Activated CD4-positive, CD25-positive, alpha-beta regulatory T cell treated with anti-CD3 and anti-CD28 coated beads, Interleukin-2, amount 50 U/mL, for 24 hours (primary cell): ENCODE measurements around the gene GOLGA6L10.
A peak's percentile ranks its signal among the peaks of the same experiment; 100 is the strongest.
"Not testable (repeated sequence)": the region's sequence is repeated elsewhere in the genome, so short reads cannot be mapped to it uniquely, and the experiment has no call there.

ENCODE experiments used
- ATAC-seq, 2 donors: fragments of 150-1000 bp; cut with Tn5 transposase; one replicate each; pipeline ENCODE4 v1.10.0; 2021; ENCODE audit warnings: mild to moderate bottlenecking in 1 of 2, moderate library complexity in 1 of 2

The GOLGA6L10 gene

DNA sequence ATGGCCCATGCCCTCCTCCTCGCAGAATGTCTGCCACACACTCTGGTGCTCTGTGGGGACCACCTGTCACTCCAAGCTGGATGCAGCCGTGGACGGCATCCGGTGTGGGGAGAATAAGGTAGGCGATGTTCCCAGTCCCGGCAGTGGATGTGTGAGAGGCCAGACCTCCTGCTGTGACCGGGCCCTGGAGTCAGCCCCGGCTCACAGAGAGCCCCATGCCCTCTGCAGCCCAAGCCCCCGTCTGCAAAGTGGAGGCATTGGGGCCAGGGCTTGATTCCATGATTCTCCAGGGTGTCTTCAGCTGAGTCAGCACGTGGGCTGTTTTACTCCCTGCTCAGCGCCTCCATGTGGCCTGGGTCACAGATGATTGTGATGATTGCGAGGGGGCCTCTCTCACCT lies 32.2 kb downstream of the GOLGA6L10 start:
- ATAC-seq: no peak

- ATAC-seq: not testable (repeated sequence)
These were observed 32.8 kb downstream of the GOLGA6L10 start for GRCh38 chr15:82316247-82317090.

GRCh38 chr15:82315519-82316246 lies 33.6 kb downstream of the GOLGA6L10 start:
- ATAC-seq: no peak

DNA sequence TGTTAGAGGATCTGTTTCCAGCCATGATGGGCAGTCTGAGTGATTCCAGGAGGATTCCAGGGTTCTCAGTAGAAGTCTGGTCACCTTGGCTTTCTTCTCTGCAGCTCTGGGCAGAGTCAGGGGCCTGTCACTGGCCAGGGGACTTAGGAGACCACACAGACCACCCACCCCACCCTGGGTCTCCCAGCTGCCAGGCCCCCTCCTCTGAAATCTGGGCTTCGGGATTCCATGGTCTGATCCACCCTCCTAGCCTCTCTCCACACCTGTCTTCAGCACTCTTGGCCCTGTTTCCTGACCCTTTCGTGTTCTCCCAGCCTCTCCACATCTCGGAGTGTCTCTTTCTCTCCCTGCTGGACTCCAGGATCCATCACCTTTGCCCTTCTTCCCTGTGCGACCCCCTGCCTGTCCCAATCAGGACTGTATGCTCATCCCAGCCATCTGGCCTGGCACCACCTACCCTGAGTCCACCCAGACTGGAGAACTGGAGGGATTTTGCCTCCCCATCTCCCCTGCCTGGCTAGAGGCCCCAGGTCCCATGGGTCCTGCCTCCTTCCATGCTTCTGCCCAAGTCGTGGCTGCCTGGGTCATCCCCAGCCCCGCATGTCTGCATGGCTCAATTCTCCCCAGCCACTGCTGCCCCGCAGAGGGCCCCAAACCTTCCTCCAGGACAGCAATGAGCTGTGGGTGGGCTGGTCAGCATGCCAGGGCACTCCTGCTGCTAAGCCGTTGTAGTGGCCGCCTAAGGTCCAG lies 34.3 kb downstream of the GOLGA6L10 start:
- ATAC-seq: no peak

GRCh38 chr15:82313951-82314768 lies 35.1 kb downstream of the GOLGA6L10 start:
- ATAC-seq: not testable (repeated sequence)

DNA sequence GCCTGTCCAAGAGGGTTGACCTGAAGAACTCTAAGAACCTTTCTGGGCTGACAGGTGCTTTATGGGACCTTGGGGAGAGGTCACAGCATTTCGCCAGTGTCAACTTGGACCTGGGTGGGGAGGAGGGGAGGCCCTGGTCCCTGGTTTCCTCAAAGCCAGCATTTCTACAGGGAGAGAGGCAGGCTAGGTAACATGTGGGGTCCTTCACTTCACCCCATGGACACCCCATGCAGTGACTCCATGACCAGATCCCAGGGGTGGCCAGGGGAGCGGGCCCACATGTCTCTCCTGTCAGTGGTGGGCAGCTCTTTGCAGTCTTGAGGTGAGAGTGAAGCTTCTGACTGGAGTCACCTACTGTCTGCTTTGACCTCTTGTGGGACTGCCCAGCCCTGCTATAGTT lies 35.8 kb downstream of the GOLGA6L10 start:
- ATAC-seq: no peak

DNA sequence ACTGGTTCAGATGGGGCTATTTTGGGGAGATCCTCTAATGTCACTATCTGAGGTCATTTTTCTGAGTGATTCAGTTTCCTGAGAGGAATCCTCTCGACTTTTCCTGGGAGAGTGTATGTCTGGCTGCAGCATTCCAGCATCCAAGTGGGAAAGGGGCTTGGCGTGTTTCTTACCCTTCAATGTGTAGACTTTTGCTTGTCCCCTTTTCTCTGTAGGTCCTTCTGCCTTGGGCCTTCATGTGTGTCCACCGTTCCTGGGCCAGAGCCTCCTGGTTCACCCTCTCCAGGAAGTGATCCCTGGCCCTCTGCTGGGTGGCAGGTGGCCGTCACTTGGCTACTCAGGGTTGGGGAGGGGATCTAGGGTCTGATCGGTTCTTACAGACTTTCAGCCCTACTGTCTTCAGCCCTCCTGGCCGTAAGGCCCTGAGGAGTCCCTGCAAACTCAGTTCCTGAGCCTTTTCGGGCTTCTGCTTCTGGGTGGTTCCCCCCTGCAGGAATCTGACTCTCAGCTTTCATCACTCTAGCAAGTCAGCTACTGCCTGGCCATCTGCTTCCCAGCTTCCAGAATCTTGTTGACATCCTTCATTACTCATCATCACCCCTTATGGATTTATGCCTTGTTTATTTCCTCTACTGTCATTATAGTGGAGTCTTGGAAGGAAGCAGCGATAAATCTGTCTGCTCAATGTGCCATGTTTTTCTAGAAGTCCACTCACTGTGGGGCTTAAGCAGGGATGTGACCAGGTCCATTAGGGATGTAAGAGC lies 36.5 kb downstream of the GOLGA6L10 start:
- no peak for ATAC-seq

DNA sequence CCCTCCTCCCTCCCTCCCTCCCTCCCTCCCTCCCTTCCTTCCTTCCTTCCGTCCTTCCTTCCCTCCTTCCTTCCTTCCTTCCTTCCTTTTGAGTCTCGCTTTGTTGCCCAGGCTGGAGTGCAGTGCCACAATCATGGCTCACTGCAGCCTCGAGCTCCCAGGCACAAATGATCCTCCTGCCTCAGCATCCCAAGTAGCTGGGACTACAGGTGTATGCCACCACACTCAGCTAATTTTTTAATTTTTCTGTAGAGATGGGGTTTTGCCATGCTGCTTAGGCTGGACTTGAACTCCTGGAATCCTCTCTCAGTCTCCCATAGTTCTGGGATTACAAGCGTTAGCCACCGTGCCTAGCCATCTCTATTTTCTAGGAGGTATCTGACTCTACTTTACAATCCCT lies 38.0 kb downstream of the GOLGA6L10 start:
- not testable (repeated sequence) for ATAC-seq

DNA sequence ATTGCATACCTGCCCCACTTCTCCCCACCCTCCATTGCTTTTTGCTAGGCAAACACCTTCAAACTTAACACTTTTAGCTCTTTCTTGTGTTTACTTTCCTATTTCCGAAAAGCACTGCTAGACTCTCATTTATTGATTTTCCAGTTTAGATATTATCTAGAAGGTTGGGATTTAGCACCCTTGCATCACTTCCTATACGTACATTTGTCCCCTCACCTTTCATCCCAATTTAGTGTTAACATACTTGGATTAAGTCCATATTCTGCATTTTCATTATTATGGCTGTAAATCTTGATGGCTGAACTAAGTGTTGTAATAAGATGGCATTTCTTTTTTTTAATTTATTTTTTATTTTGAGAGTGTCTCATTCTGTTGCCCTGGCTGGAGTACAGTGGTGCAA lies 39.5 kb downstream of the GOLGA6L10 start:
- ATAC-seq: no peak

- ATAC-seq: no peak
These were observed 41.6 kb downstream of the GOLGA6L10 start for GRCh38 chr15:82307714-82308081.

DNA sequence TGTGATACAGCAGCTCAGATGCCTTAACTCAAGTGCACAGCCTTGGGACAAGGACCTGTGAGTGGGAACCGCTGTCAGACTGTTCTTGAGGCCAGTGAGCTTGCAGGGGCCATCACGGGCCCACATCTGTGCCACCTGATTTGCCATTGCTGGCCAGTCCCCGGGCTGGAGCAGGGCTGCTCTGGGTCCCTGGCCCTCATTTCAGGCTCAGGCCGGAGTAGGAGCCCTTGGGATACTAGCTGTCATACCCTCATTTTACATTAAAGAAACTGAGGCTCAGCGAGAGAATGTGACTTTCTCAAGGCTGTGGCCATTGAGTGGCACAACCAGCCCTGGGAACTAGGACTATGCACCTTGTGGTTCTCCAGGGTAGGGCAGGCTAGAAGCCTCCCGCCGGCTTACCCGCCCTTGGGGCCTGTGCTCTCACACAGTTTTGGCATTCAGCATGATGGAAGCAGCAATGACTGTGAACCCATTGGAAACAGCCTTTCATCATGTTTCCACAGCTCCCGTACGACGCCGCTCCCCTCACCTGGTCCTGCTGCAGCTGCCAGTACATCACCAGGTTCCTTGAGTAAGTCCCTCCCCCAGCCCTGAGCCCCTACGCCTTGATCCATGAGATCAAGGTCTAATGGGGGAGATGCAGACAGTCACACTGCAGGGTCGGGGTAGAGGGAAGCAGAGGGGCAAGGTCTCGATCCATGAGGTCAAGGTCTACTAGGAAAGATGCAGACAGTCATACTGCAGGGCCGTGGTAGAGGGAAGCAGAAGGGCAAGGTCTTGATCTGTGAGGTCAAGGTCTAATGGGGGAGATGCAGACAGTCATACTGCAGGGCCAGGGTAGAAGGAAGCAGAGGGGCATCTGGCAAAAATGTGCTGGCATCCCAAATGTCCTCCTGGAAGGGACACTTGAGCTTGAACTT lies 42.2 kb downstream of the GOLGA6L10 start:
- no peak for ATAC-seq

DNA sequence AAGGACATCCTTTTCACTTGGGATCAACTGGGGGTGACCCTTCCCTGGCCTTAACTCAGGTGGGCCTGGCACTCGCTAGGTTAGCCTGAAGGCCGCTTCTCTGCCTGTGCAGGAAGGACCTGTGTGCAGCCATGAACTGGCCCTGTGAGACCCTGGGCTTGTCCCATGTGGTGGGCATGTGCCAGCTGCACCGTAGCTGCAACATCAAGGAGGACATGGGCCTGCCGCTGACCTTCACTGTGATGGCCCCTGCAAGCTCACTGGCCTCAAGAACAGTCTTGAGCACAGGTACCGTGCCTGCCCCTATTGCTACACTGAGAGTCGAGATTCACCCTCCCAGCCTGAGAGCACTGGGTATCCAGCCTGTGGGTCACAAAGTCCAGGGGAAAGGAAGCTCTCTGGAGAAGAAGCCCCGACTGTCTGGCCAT lies 43.6 kb downstream of the GOLGA6L10 start:
- ATAC-seq: no peak

- no peak for ATAC-seq
These were observed 44.5 kb downstream of the GOLGA6L10 start for GRCh38 chr15:82304778-82305090.

DNA sequence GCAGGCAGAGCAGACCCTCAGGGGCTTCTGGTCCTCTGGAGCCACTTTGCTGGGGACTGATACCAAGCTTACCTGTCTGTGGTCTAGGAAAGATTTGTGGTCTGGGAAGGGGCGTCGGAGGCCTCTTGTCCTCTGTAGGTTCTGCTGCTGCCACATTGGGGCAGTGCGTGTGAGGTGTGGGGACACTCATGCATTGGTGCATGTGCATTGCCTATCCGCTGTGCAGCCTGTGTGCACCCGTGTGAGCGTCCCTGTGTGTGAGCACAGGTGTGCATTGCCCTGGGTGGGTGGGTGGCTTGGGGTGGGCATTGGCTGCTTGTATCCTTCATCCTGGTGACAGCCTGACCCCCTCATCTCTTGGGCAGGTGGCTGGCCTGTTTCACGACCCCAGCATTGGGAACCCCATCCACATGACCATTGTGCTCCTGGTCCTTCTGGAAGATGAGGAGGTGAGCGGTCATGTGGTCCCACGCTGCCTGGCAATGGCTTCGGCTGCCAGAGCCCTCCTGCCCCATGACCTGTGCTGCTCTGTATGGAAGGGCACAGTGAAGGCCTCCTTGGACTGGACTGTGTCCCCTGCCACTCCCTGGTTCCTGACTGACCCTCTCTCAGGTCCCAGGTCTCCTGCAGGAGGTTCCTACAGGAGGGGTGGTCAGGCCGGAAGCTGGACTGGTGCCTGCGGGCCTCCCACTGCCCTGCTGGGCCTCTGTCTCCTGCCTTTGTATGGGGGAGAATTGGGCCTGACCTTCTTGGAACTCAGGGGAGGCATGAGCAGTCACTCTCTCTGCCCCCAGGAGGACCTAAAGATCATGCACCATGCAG lies 45.1 kb downstream of the GOLGA6L10 start:
- no peak for ATAC-seq

- ATAC-seq: no peak
These were observed 47.8 kb downstream of the GOLGA6L10 start for GRCh38 chr15:82301296-82302016.

DNA sequence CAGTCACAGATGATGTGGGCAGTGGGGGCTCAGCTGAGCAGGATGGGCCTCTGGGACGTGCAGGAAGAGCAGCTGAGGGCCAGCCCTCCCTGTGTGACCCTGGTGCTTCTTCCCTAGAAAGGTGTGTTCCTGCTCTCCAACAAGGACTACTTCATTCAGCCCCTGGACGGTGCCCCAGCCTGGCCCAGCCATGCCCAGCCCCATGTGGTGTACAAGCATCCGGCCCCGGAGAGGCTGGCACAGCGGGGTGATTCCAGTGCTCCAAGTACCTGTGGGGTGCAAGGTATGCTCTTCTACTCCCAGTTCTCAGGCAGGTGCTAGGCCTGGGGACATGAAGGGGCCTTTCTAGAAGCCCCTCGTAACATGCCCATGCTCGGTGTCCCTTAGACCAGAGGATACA lies 48.4 kb downstream of the GOLGA6L10 start:
- no peak for ATAC-seq

GRCh38 chr15:82300326-82300725 lies 48.9 kb downstream of the GOLGA6L10 start:
- ATAC-seq: not testable (repeated sequence)

DNA sequence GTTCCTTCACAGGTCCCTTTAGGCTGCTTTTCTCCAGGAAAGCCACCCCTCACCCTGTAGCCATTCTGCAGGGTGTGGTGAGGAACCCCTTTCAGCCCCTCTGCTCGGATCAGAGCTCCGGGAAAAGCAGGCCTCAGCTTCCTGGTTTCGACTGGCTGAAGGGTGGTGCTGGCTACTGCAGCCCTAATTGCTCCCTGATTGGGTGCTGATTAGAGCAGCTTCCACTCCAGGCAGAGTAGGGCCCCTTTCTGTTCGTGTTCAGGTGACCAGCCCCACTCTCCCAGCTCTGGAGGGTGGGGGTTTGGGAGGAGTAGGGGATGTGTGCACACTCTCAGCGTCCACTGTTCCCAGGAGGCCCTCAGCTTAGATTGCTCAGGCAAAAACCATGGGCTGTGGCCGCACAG lies 49.8 kb downstream of the GOLGA6L10 start:
- not testable (repeated sequence) for ATAC-seq

DNA sequence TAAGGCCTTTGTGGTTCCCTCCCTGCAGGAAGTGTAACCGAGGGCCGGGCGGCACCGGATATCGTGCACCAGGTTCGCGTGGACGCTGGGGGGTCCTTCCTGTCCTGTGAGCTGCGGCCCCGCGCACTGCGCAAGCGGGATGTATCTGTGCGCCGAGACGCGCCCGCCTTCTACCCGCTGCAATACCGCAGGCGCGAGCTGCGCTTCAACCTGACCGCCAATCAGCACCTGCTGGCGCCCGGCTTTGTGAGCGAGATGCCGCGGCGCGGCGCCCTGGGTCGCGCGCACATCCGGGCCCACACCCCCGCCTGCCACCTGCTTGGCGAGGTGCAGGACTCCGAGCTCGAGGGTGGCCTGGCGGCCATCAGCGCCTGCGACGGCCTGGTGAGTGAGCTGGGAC lies 50.8 kb downstream of the GOLGA6L10 start:
- peak; percentile 62 to 69 for ATAC-seq
